ENCODE measurements around the gene OPTC. TPM values are rescaled to one million over a fixed set of nuclear protein-coding genes. Genes with fewer than 3 reads are reported as not detected.

The OPTC gene
- total and polyA plus RNA-seq, 2 of the 13 experiments (the other 11 are each of a cell fraction or from before 2014, with no cell fraction given): not detected

DNA sequence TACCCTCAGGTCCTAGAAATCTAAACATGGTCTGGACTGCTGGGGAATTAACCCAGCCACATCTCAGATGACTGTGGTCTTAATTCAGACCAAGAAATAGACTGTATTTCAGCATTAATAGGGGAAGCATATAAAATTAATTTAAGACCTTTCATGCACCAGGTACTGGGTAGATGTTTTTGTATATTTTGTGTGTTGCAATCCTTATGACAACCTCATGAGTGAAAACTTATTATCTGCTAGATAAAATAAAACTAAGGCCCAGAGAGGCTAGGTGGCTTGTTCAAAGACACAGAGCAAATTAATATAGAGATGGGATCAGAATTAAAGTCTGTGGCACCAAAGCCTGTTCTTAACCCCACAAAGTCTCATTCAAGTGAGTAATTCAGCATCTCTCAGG is 40.1 kb downstream of the OPTC start:
- no peak overlapping the region for H3K9ac ChIP-seq (ENCODE audit: insufficient read depth, low read depth, low read length)
- no peaks in the 10 kb centered on the region for H3K9me3 ChIP-seq (ENCODE audit: low read length)
- no peak for TF ChIP-seq CCDC6 (CRISPR knock-in tag; IDR thresholded peaks at IDR 0.05)
- TF ChIP-seq ZNF773 (CRISPR knock-in tag; IDR thresholded peaks at IDR 0.05; ENCODE audit: borderline replicate concordance): no peak
- TF ChIP-seq, protein P1, sequence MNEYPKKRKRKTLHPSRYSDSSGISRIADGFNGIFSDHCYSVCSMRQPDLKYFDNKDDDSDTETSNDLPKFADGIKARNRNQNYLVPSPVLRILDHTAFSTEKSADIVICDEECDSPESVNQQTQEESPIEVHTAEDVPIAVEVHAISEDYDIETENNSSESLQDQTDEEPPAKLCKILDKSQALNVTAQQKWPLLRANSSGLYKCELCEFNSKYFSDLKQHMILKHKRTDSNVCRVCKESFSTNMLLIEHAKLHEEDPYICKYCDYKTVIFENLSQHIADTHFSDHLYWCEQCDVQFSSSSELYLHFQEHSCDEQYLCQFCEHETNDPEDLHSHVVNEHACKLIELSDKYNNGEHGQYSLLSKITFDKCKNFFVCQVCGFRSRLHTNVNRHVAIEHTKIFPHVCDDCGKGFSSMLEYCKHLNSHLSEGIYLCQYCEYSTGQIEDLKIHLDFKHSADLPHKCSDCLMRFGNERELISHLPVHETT (CRISPR knock-in tag; conservative IDR thresholded peaks at IDR 0.05): no peak
- H3K36me3 ChIP-seq (replicated peaks in 1 of 2; ENCODE audit: control insufficient read depth in 1 of 2, insufficient read depth in 2 of 2, low read length in 2 of 2): no peaks in the 10 kb centered on the region
- no peaks in the 10 kb centered on the region for H3K79me2 ChIP-seq (ENCODE audit: insufficient read depth, low read length)
- ATAC-seq (no peak), FAIRE-seq (no peak), DNase-seq (ENCODE audit: low spot score) (no peak)
- in situ Hi-C loops (cut with HindIII; ENCODE audit: extremely low pct_ligation_motif_present, low pct_unique_long_range_greater_than_20kb) (no loop called here), intact Hi-C loops (cut with micrococcal nuclease; ENCODE audit: unreplicated experiment) (no loop called here)
- H4K20me1 ChIP-seq (ENCODE audit: insufficient read depth, low read length): no peaks in the 10 kb centered on the region
- H3K4me1 ChIP-seq (ENCODE audit: insufficient read depth, low read length): peaks cover 27% of the 10 kb centered on the region
- BruUV-seq (replicated peaks): no TSS peak
- no peak overlapping the region for H3K4me3 ChIP-seq (replicated peaks in 1 of 3; ENCODE audit: insufficient read depth in 1 of 3, low read depth in 2 of 3, low read length in 3 of 3)
- POLR2A ChIA-PET: no interaction called here
- CTCF ChIA-PET (ENCODE audit: low intra/inter-chr PET ratio, low total read pairs): no interaction called here
- H2AFZ ChIP-seq (ENCODE audit: low read length): no peak overlapping the region
- no peaks in the 10 kb centered on the region for H3K27me3 ChIP-seq (ENCODE audit: control insufficient read depth in 1 of 2, insufficient read depth in 2 of 2, low read length in 2 of 2)
- no peak overlapping the region for H3K4me2 ChIP-seq (ENCODE audit: low read depth, low read length)
- no peak overlapping the region for H3K27ac ChIP-seq (ENCODE audit: extremely low read length, insufficient read depth, low read length)

DNA sequence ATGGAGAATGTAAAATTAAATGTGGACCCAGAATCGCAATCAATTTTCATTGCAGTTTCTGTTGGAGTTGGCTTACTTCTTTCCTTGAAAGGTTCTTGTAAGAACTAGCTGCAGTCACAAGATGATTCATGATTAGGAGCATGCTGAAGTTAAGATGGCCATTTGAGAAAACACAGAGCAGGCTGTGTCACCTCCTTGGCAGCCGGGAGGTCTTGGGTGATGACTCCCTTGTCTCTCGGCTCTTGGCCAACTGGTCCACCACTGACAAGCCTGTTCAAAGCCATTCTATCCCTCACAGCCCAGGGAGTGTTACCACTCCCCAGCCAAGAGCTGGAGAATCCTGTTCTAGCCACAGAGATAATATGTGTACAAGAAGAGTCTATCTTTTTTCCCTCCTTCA is 40.6 kb downstream of the OPTC start:
- FAIRE-seq (no peak), ATAC-seq (no peak), DNase-seq (ENCODE audit: low spot score) (no peak)
- no peak overlapping the region for H3K4me3 ChIP-seq (replicated peaks in 1 of 3; ENCODE audit: insufficient read depth in 1 of 3, low read depth in 2 of 3, low read length in 3 of 3)
- H3K79me2 ChIP-seq (ENCODE audit: insufficient read depth, low read length): no peaks in the 10 kb centered on the region
- no peaks in the 10 kb centered on the region for H3K27me3 ChIP-seq (ENCODE audit: control insufficient read depth in 1 of 2, insufficient read depth in 2 of 2, low read length in 2 of 2)
- BruUV-seq (replicated peaks): no TSS peak
- POLR2A ChIA-PET: no interaction called here
- peaks cover 27% of the 10 kb centered on the region for H3K4me1 ChIP-seq (ENCODE audit: insufficient read depth, low read length)
- H3K9me3 ChIP-seq (ENCODE audit: low read length): no peaks in the 10 kb centered on the region
- H3K4me2 ChIP-seq (ENCODE audit: low read depth, low read length): no peak overlapping the region
- H3K27ac ChIP-seq (ENCODE audit: extremely low read length, insufficient read depth, low read length): no peak overlapping the region
- H2AFZ ChIP-seq (ENCODE audit: low read length): no peak overlapping the region
- 59% methylated on average over 2 of the region's 3 CpGs for WGBS (ENCODE audit: low lambda C conversion rate)
- CTCF ChIA-PET (ENCODE audit: low intra/inter-chr PET ratio, low total read pairs): no interaction called here
- no peak overlapping the region for H3K9ac ChIP-seq (ENCODE audit: insufficient read depth, low read depth, low read length)
- intact Hi-C loops (cut with micrococcal nuclease; ENCODE audit: unreplicated experiment) (no loop called here), in situ Hi-C loops (cut with HindIII; ENCODE audit: extremely low pct_ligation_motif_present, low pct_unique_long_range_greater_than_20kb) (no loop called here)
- no peaks in the 10 kb centered on the region for H3K36me3 ChIP-seq (replicated peaks in 1 of 2; ENCODE audit: control insufficient read depth in 1 of 2, insufficient read depth in 2 of 2, low read length in 2 of 2)
- H4K20me1 ChIP-seq (ENCODE audit: insufficient read depth, low read length): no peaks in the 10 kb centered on the region
- TF ChIP-seq, protein P2, sequence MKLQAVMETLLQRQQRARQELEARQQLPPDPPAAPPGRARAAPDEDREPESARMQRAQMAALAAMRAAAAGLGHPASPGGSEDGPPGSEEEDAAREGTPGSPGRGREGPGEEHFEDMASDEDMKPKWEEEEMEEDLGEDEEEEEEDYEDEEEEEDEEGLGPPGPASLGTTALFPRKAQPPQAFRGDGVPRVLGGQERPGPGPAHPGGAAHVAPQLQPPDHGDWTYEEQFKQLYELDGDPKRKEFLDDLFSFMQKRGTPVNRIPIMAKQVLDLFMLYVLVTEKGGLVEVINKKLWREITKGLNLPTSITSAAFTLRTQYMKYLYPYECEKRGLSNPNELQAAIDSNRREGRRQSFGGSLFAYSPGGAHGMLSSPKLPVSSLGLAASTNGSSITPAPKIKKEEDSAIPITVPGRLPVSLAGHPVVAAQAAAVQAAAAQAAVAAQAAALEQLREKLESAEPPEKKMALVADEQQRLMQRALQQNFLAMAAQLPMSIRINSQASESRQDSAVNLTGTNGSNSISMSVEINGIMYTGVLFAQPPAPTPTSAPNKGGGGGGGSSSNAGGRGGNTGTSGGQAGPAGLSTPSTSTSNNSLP (IDR thresholded peaks at IDR 0.05; ENCODE audit: low read depth, low read length): no peak
- no peak for TF ChIP-seq HMG20A (CRISPR knock-in tag; IDR thresholded peaks at IDR 0.05; ENCODE audit: borderline replicate concordance)
- TF ChIP-seq RFX3 (CRISPR knock-in tag; IDR thresholded peaks at IDR 0.05): no peak

All from HepG2 (cell line).